GM12892 (cell line): ENCODE data around the gene CMTR1.

Experiments used
- POLR2A ChIP-seq: IDR thresholded peaks from 2 replicates; pipeline ENCODE4 v1.6.1; 2011; ENCODE audit warnings: low read depth, low read length, control low read depth
- POLR2AphosphoS5 ChIP-seq: IDR thresholded peaks from 2 replicates; pipeline ENCODE4 v1.6.1; 2011; ENCODE audit warnings: low read depth, low read length, control low read depth

DNA sequence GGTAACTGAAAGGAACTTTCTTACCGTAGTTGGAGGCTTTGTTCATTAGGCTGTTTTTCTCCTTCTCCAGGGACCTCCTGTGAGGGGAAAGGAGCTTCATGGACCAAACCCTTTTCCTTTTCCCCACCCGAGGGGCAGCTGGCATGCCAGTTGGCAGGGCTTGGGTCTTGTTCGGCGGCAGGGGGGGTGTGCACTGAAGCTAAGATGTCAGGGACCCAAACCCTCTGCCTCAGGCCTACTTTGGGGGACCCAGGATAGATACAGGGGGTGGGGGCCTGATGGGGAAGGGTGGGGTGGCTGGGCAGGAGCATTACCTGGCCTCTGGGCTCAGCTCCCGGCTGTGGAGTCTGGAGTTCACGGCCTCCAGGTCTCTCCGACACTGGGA lies 51.8 kb downstream of the CMTR1 start:
- TF ChIP-seq POLR2AphosphoS5 (no peak), POLR2A (no peak)
